Mesenchymal stem cell (in vitro differentiated cells and primary cell): ENCODE data around the gene CNKSR3.

Experiments used
- DNase-seq: peaks from one replicate; pipeline ENCODE4 v3.0.0-alpha.2; 2013
- H2AFZ ChIP-seq: one replicate; pipeline ENCODE4 v1.6.1; 2013; ENCODE audit warnings: low read depth, mild to moderate bottlenecking, control low read depth, inconsistent platforms, low read length, moderate library complexity
- H2AK5ac ChIP-seq: 2 replicates; pipeline ENCODE4 v1.6.1; 2013; ENCODE audit warnings: low read length, moderate library complexity, mild to moderate bottlenecking, inconsistent platforms; ENCODE audit not compliant: severe bottlenecking
- H2BK120ac ChIP-seq: one replicate; pipeline ENCODE4 v1.6.1; 2013; ENCODE audit warnings: low read depth, mild to moderate bottlenecking, inconsistent platforms, low read length, moderate library complexity
- H2BK12ac ChIP-seq, 2 experiments: one replicate each; pipeline ENCODE4 v1.6.1; 2013; ENCODE audit warnings: inconsistent platforms in 2 of 2, low read length in 2 of 2, mild to moderate bottlenecking in 2 of 2, moderate library complexity in 2 of 2, control low read depth in 1 of 2
- H2BK15ac ChIP-seq: one replicate; pipeline ENCODE4 v1.6.1; 2013; ENCODE audit warnings: mild to moderate bottlenecking, low read depth, inconsistent platforms; ENCODE audit not compliant: poor library complexity, severe bottlenecking
- H2BK5ac ChIP-seq: 2 replicates; pipeline ENCODE4 v1.6.1; 2013; ENCODE audit warnings: low read depth, mild to moderate bottlenecking, low read length, control low read depth, inconsistent platforms; ENCODE audit not compliant: poor library complexity, severe bottlenecking
- H3K14ac ChIP-seq, 2 experiments: one replicate each; pipeline ENCODE4 v1.6.1; 2013; ENCODE audit warnings: inconsistent platforms in 2 of 2, low read length in 2 of 2, control low read depth in 1 of 2, mild to moderate bottlenecking in 1 of 2, moderate library complexity in 1 of 2
- H3K18ac ChIP-seq, 2 experiments: one replicate each; pipeline ENCODE4 v1.6.1; 2013; ENCODE audit warnings: inconsistent platforms in 2 of 2, low read length in 2 of 2, control low read depth in 1 of 2, low read depth in 1 of 2, mild to moderate bottlenecking in 1 of 2
- H3K23ac ChIP-seq, 2 experiments: one replicate each; pipeline ENCODE4 v1.6.1; 2013; ENCODE audit warnings: inconsistent platforms in 2 of 2, low read length in 2 of 2, mild to moderate bottlenecking in 2 of 2, moderate library complexity in 2 of 2, control low read depth in 1 of 2
- H3K27ac ChIP-seq: 2 replicates; pipeline ENCODE4 v1.5.1; 2013; ENCODE audit warnings: mild to moderate bottlenecking, moderate library complexity, low read length, control low read depth, inconsistent platforms; ENCODE audit not compliant: poor library complexity, severe bottlenecking
- H3K27me3 ChIP-seq, 2 experiments: 2 replicates each; pipeline versions ENCODE4 v1.6.1 to v1.7.0; 2013; ENCODE audit warnings: low read length in 2 of 2, mild to moderate bottlenecking in 2 of 2, moderate library complexity in 2 of 2, control low read depth in 1 of 2, inconsistent platforms in 1 of 2; ENCODE audit not compliant: control insufficient read depth in 1 of 2, insufficient read depth in 1 of 2
- H3K36me3 ChIP-seq, 2 experiments: 2 replicates each; pipeline versions ENCODE4 v1.6.1 to v1.7.0; 2013; ENCODE audit warnings: low read length in 2 of 2, control low read depth in 1 of 2, inconsistent platforms in 1 of 2, low read depth in 1 of 2, mild to moderate bottlenecking in 1 of 2; ENCODE audit not compliant: insufficient read depth in 2 of 2, control insufficient read depth in 1 of 2
- H3K4ac ChIP-seq, 2 experiments: one replicate each; pipeline ENCODE4 v1.6.1; 2013; ENCODE audit warnings: inconsistent platforms in 2 of 2, low read length in 2 of 2, mild to moderate bottlenecking in 2 of 2, moderate library complexity in 2 of 2, control low read depth in 1 of 2, low read depth in 1 of 2
- H3K4me1 ChIP-seq: 2 replicates; pipeline ENCODE4 v1.6.1; 2013; ENCODE audit warnings: low read depth, low read length, control low read depth; ENCODE audit not compliant: control insufficient read depth, insufficient read depth
- H3K4me2 ChIP-seq: 2 replicates; pipeline ENCODE4 v1.6.1; 2013; ENCODE audit warnings: low read length, mild to moderate bottlenecking, inconsistent platforms; ENCODE audit not compliant: poor library complexity, severe bottlenecking
- H3K4me3 ChIP-seq, 2 experiments: 2 replicates each; pipeline versions ENCODE4 v1.5.1 to v1.7.0; 2013; ENCODE audit warnings: low read length in 2 of 2, mild to moderate bottlenecking in 2 of 2, control low read depth in 1 of 2, low read depth in 1 of 2; ENCODE audit not compliant: insufficient read depth in 1 of 2
- H3K79me1 ChIP-seq: replicated peaks from 2 replicates; pipeline ENCODE4 v1.6.1; 2013; ENCODE audit warnings: mild to moderate bottlenecking, control low read depth, low read length, inconsistent platforms; ENCODE audit not compliant: poor library complexity, severe bottlenecking
- H3K9ac ChIP-seq: 2 replicates; pipeline ENCODE4 v1.7.0; 2013; ENCODE audit warnings: mild to moderate bottlenecking, low read length, moderate library complexity
- H3K9me3 ChIP-seq: 2 replicates; pipeline ENCODE4 v1.7.0; 2013; ENCODE audit warnings: mild to moderate bottlenecking, low read length; ENCODE audit not compliant: control insufficient read depth
- H4K8ac ChIP-seq: one replicate; pipeline ENCODE4 v1.6.1; 2013; ENCODE audit warnings: inconsistent platforms, mild to moderate bottlenecking, low read length, moderate library complexity
- H4K91ac ChIP-seq: one replicate; pipeline ENCODE4 v1.6.1; 2013; ENCODE audit warnings: mild to moderate bottlenecking, low read length, inconsistent platforms
- WGBS: methylation state at CpG from one replicate; pipeline ENCODE4 v1.1.7; 2013; ENCODE audit warnings: mixed read lengths; 5-methylcytosine and 5-hydroxymethylcytosine counted together

Gene CNKSR3

DNA sequence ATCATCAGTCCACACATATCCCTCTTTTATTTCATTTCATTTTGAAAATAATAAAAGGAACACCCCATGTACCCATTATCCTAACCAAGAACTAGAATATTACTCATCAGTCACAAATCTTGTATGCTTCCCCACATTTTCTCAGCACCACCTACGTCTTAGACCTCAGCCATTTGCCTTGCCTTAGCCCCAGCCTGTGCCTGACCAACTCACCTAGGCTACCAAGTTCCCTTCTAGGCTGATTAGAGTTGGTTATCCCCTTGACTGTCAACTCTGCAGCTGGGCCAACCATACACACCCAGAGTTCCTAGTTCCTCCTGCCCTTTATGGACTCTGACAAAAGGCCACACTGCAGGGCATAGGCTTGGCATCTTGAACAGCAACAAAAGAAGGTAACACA, 120.5 kb downstream of the CNKSR3 start:
- Histone ChIP-seq H2BK12ac (peak overlapping the region in 1 of 2 experiments; percentile 71), H2BK120ac (no peak overlapping the region), H2BK15ac (no peak overlapping the region), H3K18ac (peak overlapping the region in 1 of 2 experiments; percentile 21), H3K9ac (no peak overlapping the region), H3K4me2 (no peak overlapping the region), H2BK5ac (no peak overlapping the region), H3K9me3 (peaks cover 8% of the 10 kb centered on the region), H3K4me3 (no peak overlapping the region), H3K23ac (no peak overlapping the region), H3K79me1 (peaks cover 1% of the 10 kb centered on the region), H3K36me3 (peaks cover 0 to 2% of the 10 kb centered on the region in 2 experiments), H4K8ac (no peak overlapping the region), H3K27ac (no peak overlapping the region), H3K14ac (no peak overlapping the region), H4K91ac (no peak overlapping the region), H2AFZ (peak overlapping the region; percentile 51), H3K4ac (no peak overlapping the region), H3K4me1 (peaks cover 9% of the 10 kb centered on the region), H3K27me3 (no peaks in the 10 kb centered on the region), H2AK5ac (peak overlapping the region; percentile 54)
- no peak for DNase-seq
- WGBS = 85% methylated on average over 1 of the region's 1 CpG

DNA sequence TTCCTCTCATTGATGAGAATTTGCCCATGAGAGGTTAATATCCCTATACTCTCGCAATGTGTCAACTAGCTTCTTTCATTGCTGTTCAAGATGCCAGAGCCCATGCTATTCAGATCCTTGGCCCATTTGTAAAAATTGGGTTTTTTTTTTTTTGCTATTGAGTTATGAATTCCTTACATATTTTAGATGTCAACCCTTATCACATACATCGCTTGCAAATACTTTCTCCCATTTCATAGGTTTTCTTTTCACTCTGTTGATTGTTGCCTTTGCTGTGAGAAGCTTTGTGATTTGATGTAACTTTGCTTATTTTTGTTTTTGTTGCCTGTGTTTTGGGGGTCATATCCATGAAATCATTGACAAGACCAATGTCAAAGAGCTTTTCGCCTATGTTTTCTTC, 121.7 kb downstream of the CNKSR3 start:
- no peak overlapping the region for H2BK120ac ChIP-seq
- H3K27me3 ChIP-seq = no peaks in the 10 kb centered on the region
- no peak overlapping the region for H3K4ac ChIP-seq
- no CpG with 5 or more reads among the region's 3 CpGs for WGBS
- no peak overlapping the region for H2AFZ ChIP-seq
- H3K27ac ChIP-seq = no peak overlapping the region
- no peak overlapping the region for H2BK15ac ChIP-seq
- H3K18ac ChIP-seq = no peak overlapping the region
- H3K9me3 ChIP-seq = peaks cover 8% of the 10 kb centered on the region
- no peak overlapping the region for H2BK12ac ChIP-seq
- no peak overlapping the region for H3K4me2 ChIP-seq
- no peak overlapping the region for H3K14ac ChIP-seq
- H2AK5ac ChIP-seq = peak overlapping the region; percentile 64
- peaks cover 9% of the 10 kb centered on the region for H3K4me1 ChIP-seq
- H4K91ac ChIP-seq = no peak overlapping the region
- no peaks in the 10 kb centered on the region for H3K36me3 ChIP-seq
- H4K8ac ChIP-seq = no peak overlapping the region
- DNase-seq = no peak
- no peak overlapping the region for H3K23ac ChIP-seq
- H3K4me3 ChIP-seq = no peak overlapping the region
- H3K79me1 ChIP-seq = peaks cover 1% of the 10 kb centered on the region
- H3K9ac ChIP-seq = no peak overlapping the region
- H2BK5ac ChIP-seq = no peak overlapping the region

DNA sequence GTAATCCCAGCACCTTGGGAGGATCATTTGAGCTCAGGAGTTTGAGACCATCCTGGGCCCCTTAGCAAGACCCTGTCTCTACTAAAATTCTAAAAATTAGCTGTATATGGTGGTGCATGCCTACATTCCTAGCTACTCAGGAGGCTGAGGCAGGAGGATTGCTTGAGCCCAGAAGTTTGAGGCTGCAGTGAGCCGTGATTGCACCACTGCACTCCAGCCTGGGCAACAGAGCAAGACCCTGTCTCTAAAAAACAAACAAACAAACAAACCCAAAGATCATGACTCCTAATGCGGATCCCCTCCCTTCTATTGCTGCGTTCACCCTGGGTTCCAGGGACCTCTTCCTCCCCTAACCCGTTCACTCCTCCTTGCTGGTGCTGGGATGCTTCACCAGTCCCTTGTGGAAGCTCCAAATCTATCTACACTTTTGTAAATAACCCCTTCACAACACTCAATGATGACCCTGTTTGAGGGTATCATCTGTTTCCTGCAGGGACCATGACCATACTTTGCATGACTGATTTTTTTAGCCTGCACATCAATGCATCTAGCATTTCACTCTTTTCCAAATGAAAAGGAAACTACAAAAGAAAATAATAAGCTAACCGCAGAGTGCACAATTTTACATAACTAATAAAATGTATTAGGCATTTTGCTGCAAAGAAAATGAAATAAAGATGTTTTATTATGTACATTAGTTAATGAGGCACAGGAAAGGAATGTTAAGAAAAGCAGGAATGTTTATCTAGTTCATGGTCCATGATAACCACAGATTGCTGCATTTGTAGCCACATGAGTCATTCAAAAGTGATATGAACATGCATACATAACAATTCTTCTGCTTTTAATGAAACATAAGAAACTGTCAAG, 123.4 kb downstream of the CNKSR3 start:
- peak overlapping the region; percentile 67 for H3K27ac ChIP-seq
- no peak overlapping the region for H2BK5ac ChIP-seq
- peak overlapping the region; percentile 3 for H3K4me2 ChIP-seq
- peaks cover 8% of the 10 kb centered on the region for H3K9me3 ChIP-seq
- 30% methylated on average over 4 of the region's 5 CpGs for WGBS
- H3K27me3 ChIP-seq = no peaks in the 10 kb centered on the region
- H2BK12ac ChIP-seq = no peak overlapping the region
- H4K8ac ChIP-seq = no peak overlapping the region
- peak overlapping the region in 1 of 2 experiments; percentile 66 for H3K18ac ChIP-seq
- H3K4me3 ChIP-seq = peak overlapping the region in 1 of 2 experiments; percentile 5
- peak overlapping the region; percentile 41 for H2BK15ac ChIP-seq
- H2AFZ ChIP-seq = no peak overlapping the region
- no peak overlapping the region for H3K9ac ChIP-seq
- peak; percentile 84 for DNase-seq
- peaks cover 9% of the 10 kb centered on the region for H3K4me1 ChIP-seq
- no peaks in the 10 kb centered on the region for H3K36me3 ChIP-seq
- no peaks in the 10 kb centered on the region for H3K79me1 ChIP-seq
- H3K4ac ChIP-seq = peak overlapping the region in 1 of 2 experiments; percentile 41
- H2BK120ac ChIP-seq = no peak overlapping the region
- H2AK5ac ChIP-seq = peak overlapping the region; percentile 66
- H4K91ac ChIP-seq = no peak overlapping the region
- H3K14ac ChIP-seq = no peak overlapping the region
- no peak overlapping the region for H3K23ac ChIP-seq

DNA sequence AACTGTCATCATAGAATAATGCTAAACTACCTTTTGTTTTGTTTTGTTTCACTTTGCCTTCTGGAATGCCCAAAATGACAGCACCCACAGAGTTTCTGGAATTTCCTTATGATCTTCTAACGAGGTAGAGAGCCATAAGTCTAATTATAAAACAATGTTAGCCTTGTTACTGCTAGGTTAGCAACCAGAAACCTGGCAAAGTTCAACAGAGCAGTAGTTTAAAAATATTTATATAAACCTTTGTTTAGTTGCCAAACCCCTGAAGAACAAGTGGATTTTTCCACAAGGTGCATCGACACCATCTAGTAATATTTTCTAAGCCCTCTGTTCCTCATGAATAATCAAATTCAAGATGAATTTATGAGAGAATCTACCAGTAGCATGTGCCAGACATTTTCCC, 126.3 kb downstream of the CNKSR3 start:
- Histone ChIP-seq H2BK15ac (no peak overlapping the region), H3K4me1 (peaks cover 7% of the 10 kb centered on the region), H2AFZ (no peak overlapping the region)

More for the DNA sequence above, 126.3 kb downstream of the CNKSR3 start:
- H2BK12ac ChIP-seq = no peak overlapping the region
- no peak overlapping the region for H3K14ac ChIP-seq
- DNase-seq = no peak
- H3K9ac ChIP-seq = no peak overlapping the region
- no peaks in the 10 kb centered on the region for H3K27me3 ChIP-seq
- WGBS = 70% methylated on average over 2 of the region's 2 CpGs
- H3K36me3 ChIP-seq = no peaks in the 10 kb centered on the region
- H2BK120ac ChIP-seq = no peak overlapping the region
- H3K4ac ChIP-seq = no peak overlapping the region
- H3K23ac ChIP-seq = no peak overlapping the region
- no peak overlapping the region for H2AK5ac ChIP-seq
- no peaks in the 10 kb centered on the region for H3K79me1 ChIP-seq
- H3K18ac ChIP-seq = no peak overlapping the region
- peaks cover 2% of the 10 kb centered on the region for H3K9me3 ChIP-seq
- no peak overlapping the region for H4K8ac ChIP-seq
- H4K91ac ChIP-seq = no peak overlapping the region
- H2BK5ac ChIP-seq = no peak overlapping the region
- no peak overlapping the region for H3K4me3 ChIP-seq
- H3K4me2 ChIP-seq = no peak overlapping the region
- H3K27ac ChIP-seq = no peak overlapping the region
